Upper lobe of left lung (tissue), 6 donors: Measurements from ENCODE around the gene TMCC1. TPM values are rescaled to one million over a fixed set of nuclear protein-coding genes. Genes with fewer than 3 reads are reported as not detected.
A peak's percentile ranks its signal among the peaks of the same experiment; 100 is the strongest.

Experiments used
- ATAC-seq, 2 donors: fragments of 200-7000 bp; cut with Tn5 transposase; one replicate each; pipeline ENCODE4 v1.9.1; 2022; ENCODE audit warnings: mild to moderate bottlenecking in 2 of 2, moderate library complexity in 2 of 2; ENCODE audit not compliant: low FRiP score in 2 of 2
- DNase-seq, 2 donors: peaks; one replicate each; pipeline ENCODE4 v3.0.0-alpha.2; 2019 to 2020
- H3K27ac ChIP-seq, 4 donors: fragments of 200-600 bp; sonication (generic); one replicate each; pipeline ENCODE4 v1.5.1; 2016 to 2019
- H3K27me3 ChIP-seq, 4 donors: fragments of 200-600 bp; sonication (generic); one replicate each; pipeline ENCODE4 v1.5.1; 2017 to 2019
- H3K36me3 ChIP-seq, 4 donors: fragments of 200-600 bp; sonication (generic); one replicate each; pipeline ENCODE4 v1.5.1; 2016 to 2019
- H3K4me1 ChIP-seq, 4 donors: fragments of 200-600 bp; sonication (generic); one replicate each; pipeline ENCODE4 v1.5.1; 2018 to 2019
- H3K4me3 ChIP-seq, 4 donors: fragments of 200-600 bp; sonication (generic); one replicate each; pipeline ENCODE4 v1.5.1; 2017 to 2019; ENCODE audit warnings: mild to moderate bottlenecking in 2 of 4, moderate library complexity in 1 of 4
- H3K9me3 ChIP-seq, 4 donors: fragments of 200-600 bp; sonication (generic); one replicate each; pipeline ENCODE4 v1.5.1; 2018 to 2019
- CTCF ChIP-seq, 6 experiments: fragments of 450-650 bp in 4 of 6; fragments of 200-600 bp in 2 of 6; sonication (generic) in 2 of 6; IDR thresholded peaks; one replicate each; pipeline ENCODE4 v1.5.1; 2016 to 2019; ENCODE audit warnings: antibody characterized with exemption in 6 of 6
- EP300 ChIP-seq, 4 donors: sonication (generic); formaldehyde crosslinking; IDR thresholded peaks; one replicate each; pipeline ENCODE4 v1.5.1; 2017; ENCODE audit warnings: antibody characterized with exemption in 4 of 4, control low read depth in 2 of 4
- POLR2A ChIP-seq, 4 donors: fragments of 450-650 bp; IDR thresholded peaks; one replicate each; pipeline ENCODE4 v1.5.1; 2016 to 2017; ENCODE audit warnings: antibody characterized with exemption in 4 of 4, mild to moderate bottlenecking in 2 of 4
- POLR2AphosphoS5 ChIP-seq, 2 donors: sonication (generic); formaldehyde crosslinking; IDR thresholded peaks; one replicate each; pipeline ENCODE4 v1.5.1; 2017; ENCODE audit warnings: antibody characterized with exemption in 2 of 2
- WGBS, 2 donors: methylation state at CpG; one replicate each; pipeline ENCODE4 v1.1.5; 2017 to 2018; 5-methylcytosine and 5-hydroxymethylcytosine counted together
- total RNA-seq, 6 donors: library from RNA; depleted of rRNA in 4 of 6; stranded (reverse); fragments of >200 nt in 4 of 6; gene quantifications; one replicate each; pipeline versions ENCODE4 v1.1.0 to v1.2.1, GENCODE V29; 2016 to 2021
- donor health status: DM: no; HTN: no; CAD: no; lungs with moderate emphysema.
- donor health status: DM: no; HTN: yes; CAD: no; lungs with severe emphysema.

Gene TMCC1
- total RNA-seq, 6 donors from 2014 or later = 16.9 to 39.2 (median 27.9) TPM

GRCh38 chr3:129617381-129618185 lies 275.9 kb downstream of the TMCC1 start:
- no peak for TF ChIP-seq EP300 (IDR thresholded peaks at IDR 0.05)
- no peak for TF ChIP-seq CTCF (IDR thresholded peaks at IDR 0.05)
- TF ChIP-seq POLR2AphosphoS5 (IDR thresholded peaks at IDR 0.05) = no peak
- TF ChIP-seq POLR2A (IDR thresholded peaks at IDR 0.05) = no peak
- Histone ChIP-seq H3K27me3 (no peaks in the 10 kb centered on the region), H3K9me3 (no peaks in the 10 kb centered on the region), H3K4me1 (peaks cover 63 to 90% (median 82%) of the 10 kb centered on the region in 4 donors), H3K36me3 (no peaks in the 10 kb centered on the region), H3K27ac (peak overlapping the region; percentile 73 to 86 (median 84)), H3K4me3 (no peak overlapping the region)
- ATAC-seq = no peak
- 92 to 93% methylated on average over 9 to 12 of the region's 12 CpGs for WGBS, 2 donors
- DNase-seq = no peak

GRCh38 chr3:129616713-129617112 lies 276.8 kb downstream of the TMCC1 start:
- no peak for TF ChIP-seq CTCF (IDR thresholded peaks at IDR 0.05)
- TF ChIP-seq EP300 (IDR thresholded peaks at IDR 0.05) = peak in 1 of 4 donors; percentile 43
- peak in 1 of 2 donors; percentile 66 for TF ChIP-seq POLR2AphosphoS5 (IDR thresholded peaks at IDR 0.05)
- peak in 1 of 4 donors; percentile 55 for TF ChIP-seq POLR2A (IDR thresholded peaks at IDR 0.05)
- Histone ChIP-seq H3K4me1 (peaks cover 65 to 90% (median 82%) of the 10 kb centered on the region in 4 donors), H3K36me3 (no peaks in the 10 kb centered on the region), H3K9me3 (no peaks in the 10 kb centered on the region), H3K4me3 (no peak overlapping the region), H3K27ac (peak overlapping the region; percentile 73 to 86 (median 84)), H3K27me3 (no peaks in the 10 kb centered on the region)
- WGBS, 2 donors = 30 to 43% methylated on average over 4 to 5 of the region's 5 CpGs
- ATAC-seq = peak in 1 of 2 donors; percentile 59
- peak in 1 of 2 donors; percentile 70 for DNase-seq

- ATAC-seq = no peak
- H3K36me3 ChIP-seq = no peaks in the 10 kb centered on the region
- 57 to 73% methylated on average over 8 of the region's 8 CpGs for WGBS, 2 donors
- DNase-seq = no peak
- peaks cover 68 to 89% (median 82%) of the 10 kb centered on the region in 4 donors for H3K4me1 ChIP-seq
- no peak for TF ChIP-seq EP300 (IDR thresholded peaks at IDR 0.05)
- no peak for TF ChIP-seq POLR2A (IDR thresholded peaks at IDR 0.05)
- TF ChIP-seq CTCF (IDR thresholded peaks at IDR 0.05) = no peak
- TF ChIP-seq POLR2AphosphoS5 (IDR thresholded peaks at IDR 0.05) = no peak
- H3K4me3 ChIP-seq = no peak overlapping the region
- peak overlapping the region; percentile 73 to 86 (median 84) for H3K27ac ChIP-seq
- no peaks in the 10 kb centered on the region for H3K9me3 ChIP-seq
- no peaks in the 10 kb centered on the region for H3K27me3 ChIP-seq
These were observed 277.2 kb downstream of the TMCC1 start for GRCh38 chr3:129616291-129616690.

GRCh38 chr3:129615751-129616281 lies 277.7 kb downstream of the TMCC1 start:
- H3K27ac ChIP-seq = peak overlapping the region; percentile 73 to 86 (median 84)
- H3K36me3 ChIP-seq = no peaks in the 10 kb centered on the region
- ATAC-seq = peak; percentile 4 to 13
- H3K4me1 ChIP-seq = peaks cover 68 to 86% (median 80%) of the 10 kb centered on the region in 4 donors
- H3K4me3 ChIP-seq = no peak overlapping the region
- 49 to 50% methylated on average over 5 to 8 of the region's 8 CpGs for WGBS, 2 donors
- DNase-seq = peak in 1 of 2 donors; percentile 61
- TF ChIP-seq POLR2AphosphoS5 (IDR thresholded peaks at IDR 0.05) (peak in 1 of 2 donors; percentile 65), POLR2A (IDR thresholded peaks at IDR 0.05) (peak in 1 of 4 donors; percentile 23), EP300 (IDR thresholded peaks at IDR 0.05) (no peak), CTCF (IDR thresholded peaks at IDR 0.05) (no peak)
- H3K27me3 ChIP-seq = no peaks in the 10 kb centered on the region
- no peaks in the 10 kb centered on the region for H3K9me3 ChIP-seq
